ENCODE data around the gene MRPL17.

Gene MRPL17

GRCh38 chr11:6632116-6633073 lies 50.7 kb downstream of the MRPL17 start:
- DNase-seq (ENCODE audit: low read depth): no peak

GRCh38 chr11:6631361-6631890 lies 51.7 kb downstream of the MRPL17 start:
- no peak for DNase-seq (ENCODE audit: low read depth)

GRCh38 chr11:6630632-6631291 lies 52.4 kb downstream of the MRPL17 start:
- DNase-seq (ENCODE audit: low read depth): no peak
